Nucleus accumbens (tissue), 56 donors: ENCODE results near the gene DCLK1.

Experiments
- DNase-seq, 56 donors: peaks; one replicate each; lab custom pipeline; 2025; lab: John Stamatoyannopoulos, UW

DCLK1 gene

GRCh38 chr13:36057041-36057440 lies 74.1 kb downstream of the DCLK1 start:
- DNase-seq: no peak

- no peak for DNase-seq
Observed at GRCh38 chr13:36055366-36055765, 75.8 kb downstream of the DCLK1 start.

- no peak for DNase-seq
Observed at GRCh38 chr13:36054041-36054440, 77.1 kb downstream of the DCLK1 start.

- DNase-seq: no peak
Observed at GRCh38 chr13:36051082-36051481, 80.1 kb downstream of the DCLK1 start.

DNA sequence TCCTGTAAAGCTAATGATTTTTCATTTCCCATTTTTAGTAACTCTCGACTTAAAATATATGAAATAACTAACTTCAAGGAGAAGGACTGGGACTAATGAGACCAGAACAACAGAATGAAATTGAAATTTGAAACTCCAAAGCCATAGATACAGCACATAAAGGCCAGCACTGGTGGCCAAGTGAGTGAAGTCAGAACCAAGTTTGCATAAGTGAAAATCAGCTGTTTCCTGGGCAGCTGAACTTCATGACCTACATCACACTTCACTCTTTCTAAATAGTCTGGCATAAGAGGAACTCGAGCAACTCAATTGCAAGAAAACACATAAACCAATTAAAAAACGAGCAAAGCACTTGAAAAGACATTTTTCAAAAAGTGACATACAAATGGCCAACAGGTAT lies 84.5 kb downstream of the DCLK1 start:
- no peak for DNase-seq

DNA sequence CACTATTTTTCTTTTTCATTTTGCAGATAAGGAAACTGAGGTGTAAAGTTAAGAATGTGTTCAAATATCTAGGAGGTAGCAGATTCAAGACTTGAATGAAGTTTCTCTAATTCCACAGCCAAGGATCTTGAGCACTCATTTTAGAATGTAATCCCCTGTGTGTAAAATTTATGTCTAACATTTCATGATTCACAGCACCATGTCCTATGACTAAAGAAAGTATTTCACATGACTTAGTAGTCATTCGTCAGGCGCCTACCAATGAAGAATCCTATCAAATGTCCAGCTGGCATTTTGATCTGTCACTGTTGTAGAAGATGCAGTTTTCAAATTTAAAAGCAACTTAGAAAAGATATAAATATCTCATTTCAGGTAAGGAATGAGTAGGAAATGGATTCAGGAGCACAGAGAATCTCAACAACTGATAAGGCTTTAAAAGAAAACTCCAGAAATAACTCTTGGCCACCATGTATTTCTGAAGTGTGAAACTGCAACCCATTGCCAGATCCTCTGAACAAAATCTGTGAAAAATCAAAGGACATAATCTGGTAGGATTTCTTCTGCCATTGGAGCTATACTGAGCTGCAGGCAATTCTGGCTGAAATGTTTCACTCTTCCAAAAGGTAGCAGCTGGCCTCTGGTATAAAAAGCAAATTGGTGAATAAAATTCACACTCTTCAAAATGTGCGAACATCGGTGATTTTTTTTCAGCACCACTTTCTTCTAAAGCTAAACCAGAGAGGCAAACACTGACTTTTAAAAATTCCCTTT lies 92.2 kb downstream of the DCLK1 start:
- DNase-seq: no peak

- DNase-seq: no peak
Observed at GRCh38 chr13:36033035-36033434, 98.1 kb downstream of the DCLK1 start.

DNA sequence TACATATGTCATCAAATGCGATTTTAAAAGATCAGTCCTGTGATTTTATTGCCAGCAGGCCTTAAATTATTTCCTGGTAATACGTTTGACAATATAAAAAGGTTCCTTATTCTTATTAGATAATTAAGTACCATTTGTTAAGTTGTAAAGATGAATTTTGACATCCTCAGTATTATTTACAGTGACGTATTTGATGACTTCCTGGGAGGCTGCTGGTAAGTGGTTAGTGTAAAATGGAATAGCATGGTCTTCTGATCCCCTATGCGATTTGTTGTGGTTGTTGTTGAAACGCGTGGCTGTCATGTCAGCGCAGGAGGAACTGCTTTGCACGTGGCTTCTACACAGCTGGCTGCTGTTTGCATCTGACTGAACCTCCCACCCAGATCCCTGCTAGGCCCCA lies 99.7 kb downstream of the DCLK1 start:
- DNase-seq: no peak

- DNase-seq: peak in 22 of 56 donors; percentile 1 to 61 (median 16)
Observed at GRCh38 chr13:36030670-36031331, 100.4 kb downstream of the DCLK1 start.

DNA sequence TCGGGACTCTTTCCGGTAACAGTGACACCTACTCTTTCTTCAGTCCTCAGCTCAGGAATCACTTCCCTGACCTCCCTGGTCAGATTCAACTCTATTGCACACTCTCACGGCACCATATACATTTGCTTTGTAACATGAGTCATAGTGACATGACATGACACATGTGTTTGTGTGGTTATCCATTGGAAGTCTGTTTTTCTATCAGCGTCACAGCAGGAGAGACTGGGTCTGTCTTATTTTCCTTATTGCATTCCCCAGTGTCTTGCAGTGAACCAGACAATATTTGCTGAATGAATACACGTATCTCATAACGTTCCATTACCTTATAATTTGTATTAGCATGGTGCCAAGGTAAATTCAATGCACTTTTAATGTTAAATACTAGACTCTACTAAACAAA lies 102.0 kb downstream of the DCLK1 start:
- DNase-seq: no peak

DNA sequence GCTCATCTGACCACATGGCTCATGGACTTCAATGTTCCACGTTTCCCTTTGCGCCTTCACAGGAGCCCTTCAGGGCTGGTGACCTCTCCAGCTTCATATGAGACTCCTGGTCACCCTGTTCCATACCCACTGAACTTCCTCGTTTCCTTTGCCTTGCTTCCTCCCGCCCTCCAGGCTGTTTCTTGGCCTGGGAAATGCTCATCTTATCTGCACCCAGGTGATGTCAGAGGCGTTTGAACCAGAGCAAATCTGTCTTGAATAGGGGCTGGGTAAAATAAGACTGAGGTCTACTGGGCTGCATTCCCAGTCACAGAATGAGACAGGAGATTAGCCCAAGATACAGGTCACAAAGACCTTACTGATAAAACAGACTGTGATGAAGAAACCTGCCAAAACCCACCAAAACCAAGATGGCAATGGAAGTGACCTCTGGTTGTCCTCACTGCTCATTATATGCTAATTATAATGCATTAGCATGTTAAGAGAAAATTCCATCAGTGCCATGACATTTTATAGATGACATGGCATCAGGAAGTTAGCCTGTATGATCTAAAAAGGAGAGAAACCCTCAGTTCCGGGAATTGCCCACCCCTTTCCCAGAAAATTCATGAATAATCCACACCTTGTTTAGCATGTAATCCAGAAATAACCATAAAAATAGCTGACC lies 102.7 kb downstream of the DCLK1 start:
- no peak for DNase-seq

DNA sequence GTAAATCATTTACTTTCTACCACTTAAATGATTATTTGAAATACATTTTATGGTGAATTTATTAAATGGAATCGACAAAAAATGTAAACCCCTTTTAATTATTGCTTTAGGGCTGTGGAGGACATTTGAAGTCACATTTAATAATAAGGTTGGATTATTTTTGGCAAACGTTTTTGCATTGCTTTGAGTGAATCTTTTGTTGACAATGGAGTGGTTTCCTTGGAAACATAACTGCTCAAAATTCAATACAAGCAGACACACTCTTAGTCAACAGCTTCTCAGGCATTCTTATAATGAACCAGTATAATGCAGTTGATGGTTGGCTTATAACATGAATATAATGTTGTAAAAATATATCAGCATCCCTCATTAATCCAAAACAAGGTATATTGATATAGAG lies 104.7 kb downstream of the DCLK1 start:
- DNase-seq: no peak

- DNase-seq: no peak
Observed at GRCh38 chr13:36014763-36015162, 116.4 kb downstream of the DCLK1 start.

DNA sequence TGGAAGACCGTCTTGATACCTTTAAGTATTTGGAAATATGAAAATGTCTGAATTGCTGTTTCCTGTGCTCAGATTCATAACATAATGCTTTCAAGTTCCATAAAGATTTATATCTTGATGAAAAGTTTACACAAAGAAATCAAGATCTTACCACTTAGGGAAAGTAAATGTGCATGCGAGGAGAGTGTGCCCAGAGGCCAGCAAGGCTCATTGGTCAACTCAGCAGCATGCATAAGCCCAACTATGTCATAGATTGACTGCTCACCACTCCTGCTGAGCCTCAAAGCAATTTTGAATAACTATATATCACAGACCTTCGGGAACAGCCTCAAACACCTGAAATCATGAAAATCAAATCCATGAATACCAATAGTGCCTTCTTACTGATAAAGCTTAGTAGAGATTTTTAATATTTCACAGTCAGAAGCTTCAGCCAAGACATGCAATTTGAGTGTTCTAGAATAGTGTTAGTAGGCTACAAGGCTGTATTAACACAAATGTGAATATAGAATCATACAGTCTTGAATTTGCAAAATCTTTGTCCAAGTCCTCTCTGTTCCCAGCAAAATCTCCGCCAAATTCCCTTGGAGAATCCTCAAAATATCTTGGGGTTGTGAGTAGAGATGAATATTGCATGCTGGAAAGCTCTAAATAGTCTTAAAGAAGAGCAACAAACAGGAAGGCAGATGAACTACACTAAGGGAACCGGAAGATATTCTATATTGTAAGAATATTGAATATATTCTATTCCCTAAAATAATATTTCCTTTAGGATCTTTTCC lies 124.1 kb downstream of the DCLK1 start:
- DNase-seq: no peak

DNA sequence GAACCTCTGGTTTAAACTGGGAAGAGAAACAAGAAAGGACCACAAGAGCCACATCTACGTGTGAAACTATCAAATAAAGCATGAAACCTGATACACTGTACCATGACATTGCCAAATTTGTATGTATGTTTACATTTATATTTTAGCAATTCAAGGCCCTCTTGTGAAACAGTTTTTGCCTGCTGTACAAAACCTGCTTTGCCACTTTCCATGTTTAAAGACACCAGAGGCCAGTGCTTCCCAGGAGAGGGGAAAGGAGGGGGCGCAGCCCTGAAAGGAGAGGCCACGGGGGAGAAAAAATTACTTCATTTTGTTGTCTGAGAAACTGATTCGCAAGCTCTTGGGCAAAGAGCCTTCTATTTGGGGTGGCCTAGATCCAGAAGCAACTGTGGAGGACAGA lies 124.8 kb downstream of the DCLK1 start:
- no peak for DNase-seq

DNA sequence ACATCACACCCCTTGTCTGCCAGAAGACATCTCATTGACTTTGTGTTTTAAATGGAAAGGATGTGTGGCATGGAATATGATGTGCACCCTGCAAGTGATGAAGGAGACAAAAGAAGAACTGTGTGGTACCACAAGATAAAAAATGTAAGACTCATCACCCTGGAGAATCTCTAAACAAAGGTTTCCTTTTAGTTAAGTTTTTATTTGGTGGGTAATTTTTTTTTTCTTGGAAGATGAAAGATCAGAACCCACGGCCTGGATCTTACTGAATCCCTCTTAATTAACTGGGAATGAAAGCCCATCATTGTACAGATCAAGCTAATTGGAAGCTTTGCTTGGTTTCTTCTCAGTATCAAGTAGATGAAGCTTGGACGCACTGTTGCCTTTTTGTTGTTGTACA lies 129.6 kb downstream of the DCLK1 start:
- no peak for DNase-seq

DNA sequence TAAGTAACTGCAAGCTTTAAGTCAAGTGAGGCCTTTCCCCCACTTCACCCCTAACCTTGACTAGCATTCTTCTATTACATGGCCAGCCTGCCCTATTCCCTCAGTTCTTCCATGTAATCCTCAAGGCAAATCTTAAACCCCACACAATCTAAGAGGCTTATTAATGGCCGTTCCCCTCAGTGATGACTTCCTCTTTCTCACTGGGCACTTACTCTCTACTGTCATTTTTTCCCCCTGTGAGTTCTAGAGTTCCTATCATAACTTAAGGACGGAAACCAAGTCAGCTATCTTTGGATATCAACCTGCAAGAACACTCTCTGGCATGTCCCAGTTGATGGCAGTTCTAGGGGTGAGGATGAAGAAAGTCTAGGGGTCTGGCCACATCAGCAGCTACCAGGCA lies 131.2 kb downstream of the DCLK1 start:
- DNase-seq: no peak

DNA sequence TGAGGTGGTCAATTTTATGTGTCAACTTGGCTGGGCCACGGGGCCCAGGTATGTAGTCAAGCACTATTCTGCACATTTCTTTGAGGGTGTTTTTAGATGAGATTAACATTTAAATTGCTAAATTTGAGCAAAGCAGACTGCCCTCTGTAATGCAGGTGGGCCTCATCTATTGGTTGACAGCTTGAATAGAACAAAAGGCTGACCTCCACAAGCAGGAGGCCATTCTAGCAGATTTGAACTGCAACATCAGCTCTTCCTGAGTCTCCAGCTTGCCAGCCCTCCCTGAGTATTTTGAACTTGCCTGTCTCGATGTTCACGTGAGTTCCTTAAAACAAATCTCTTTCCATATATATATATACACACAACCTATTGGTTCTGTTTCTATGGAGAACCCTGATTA lies 134.8 kb downstream of the DCLK1 start:
- DNase-seq: no peak

DNA sequence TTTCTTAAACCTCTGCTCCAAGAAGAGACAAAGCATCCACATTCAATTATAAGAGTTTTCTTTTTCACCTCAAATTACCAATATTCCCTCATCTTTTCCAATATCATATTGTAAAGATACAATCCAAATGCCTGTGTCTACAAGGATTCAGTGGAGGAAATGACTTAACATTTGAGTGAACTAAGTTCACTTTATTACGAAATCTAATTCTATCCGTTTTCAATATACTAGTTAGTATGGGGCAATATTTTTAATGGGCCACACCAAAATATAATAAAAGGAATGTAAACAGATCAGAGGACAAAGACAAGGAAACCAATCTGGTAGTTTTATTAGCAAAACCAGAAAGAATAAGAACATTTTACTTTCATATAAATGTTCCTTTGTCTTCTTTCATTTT lies 136.0 kb downstream of the DCLK1 start:
- DNase-seq: no peak

GRCh38 chr13:35994131-35994966 lies 136.8 kb downstream of the DCLK1 start:
- peak in 2 of 56 donors; percentile 7 to 12 for DNase-seq
